Caco-2 (cell line): ENCODE results near the gene TEPSIN. TPM values are rescaled to one million over a fixed set of nuclear protein-coding genes. Genes with fewer than 3 reads are reported as not detected.

Experiments used
- BruUV-seq: library from RNA; stranded (reverse); fragments of 400-500 nt; replicated peaks from 2 replicates; lab custom pipeline; 2021; lab: Mats Ljungman, UMichigan
- CTCF ChIA-PET: fragments of 300-600 bp; sonication (Branson Sonifier 250); formaldehyde crosslinking; loops from one replicate; lab custom pipeline; 2022; ENCODE audit warnings: antibody characterized with exemption; lab: Charles Lee
- POLR2A ChIA-PET: fragments of 300-600 bp; sonication (Branson Sonifier 250); formaldehyde crosslinking; loops from one replicate; lab custom pipeline; 2022; ENCODE audit warnings: antibody characterized with exemption; lab: Charles Lee
- DNase-seq, 2 experiments: peaks; one replicate each; pipeline versions ENCODE4 v3.0.0 to v3.0.0-alpha.2; 2020 to 2022
- H3K27me3 ChIP-seq: replicated peaks from 2 replicates; pipeline ENCODE4 v1.6.0; 2011; ENCODE audit warnings: low read length; ENCODE audit not compliant: control insufficient read depth, insufficient read depth
- H3K36me3 ChIP-seq: 2 replicates; pipeline ENCODE4 v1.5.1; 2011; ENCODE audit warnings: low read length; ENCODE audit not compliant: control insufficient read depth, insufficient read depth
- H3K4me1 ChIP-seq: fragments of 250-450 bp; sonication (Bioruptor Pico); 2 replicates; pipeline ENCODE4 v1.5.1; 2020; ENCODE audit warnings: mild to moderate bottlenecking
- H3K4me3 ChIP-seq: 2 replicates; pipeline ENCODE4 v1.5.1; 2011; ENCODE audit warnings: low read depth, mild to moderate bottlenecking, control low read depth, low read length
- H3K9me3 ChIP-seq: fragments of 250-450 bp; sonication (Bioruptor Pico); 2 replicates; pipeline ENCODE4 v1.5.1; 2020; ENCODE audit warnings: mild to moderate bottlenecking, moderate library complexity
- H3K27ac Mint-ChIP-seq: one replicate; pipeline ENCODE4 v1.8.0; 2022; ENCODE audit warnings: mixed read lengths; ENCODE audit not compliant: unreplicated experiment
- H3K27me3 Mint-ChIP-seq: one replicate; pipeline ENCODE4 v1.8.0; 2022; ENCODE audit warnings: mixed read lengths; ENCODE audit not compliant: insufficient read depth, unreplicated experiment
- H3K36me3 Mint-ChIP-seq: one replicate; pipeline ENCODE4 v1.8.0; 2022; ENCODE audit warnings: mild to moderate bottlenecking, mixed read lengths; ENCODE audit not compliant: insufficient read depth, unreplicated experiment
- H3K4me1 Mint-ChIP-seq: one replicate; pipeline ENCODE4 v1.8.0; 2022; ENCODE audit warnings: low read depth, mixed read lengths; ENCODE audit not compliant: unreplicated experiment
- H3K4me3 Mint-ChIP-seq: one replicate; pipeline ENCODE4 v1.8.0; 2022; ENCODE audit warnings: mild to moderate bottlenecking, moderate library complexity, mixed read lengths; ENCODE audit not compliant: unreplicated experiment
- H3K9me3 Mint-ChIP-seq: one replicate; pipeline ENCODE4 v1.8.0; 2022; ENCODE audit warnings: mixed read lengths; ENCODE audit not compliant: unreplicated experiment
- CTCF ChIP-seq, 2 experiments: fragments of 200-600 bp in 1 of 2; IDR thresholded peaks; 1 replicate in 1 of 2; 2 replicates in 1 of 2; pipeline versions ENCODE4 v1.5.1 to v1.8.0; 2011 to 2022; ENCODE audit warnings: antibody characterized with exemption in 1 of 2, control low read depth in 1 of 2, inconsistent platforms in 1 of 2, low read depth in 1 of 2, low read length in 1 of 2, mild to moderate bottlenecking in 1 of 2, moderate library complexity in 1 of 2; ENCODE audit not compliant: insufficient read depth in 1 of 2, severe bottlenecking in 1 of 2, unreplicated experiment in 1 of 2
- intact Hi-C: fragments of 100-400 bp; cut with micrococcal nuclease; formaldehyde crosslinking; loops from one replicate; pipeline ENCODE4 v1.10.0; 2022; ENCODE audit not compliant: unreplicated experiment
- total RNA-seq: library from RNA; stranded (reverse); gene quantifications from 2 replicates; pipeline ENCODE4 v1.2.3, GENCODE V29; 2022

Gene TEPSIN
- total RNA-seq, 1 experiment from 2014 or later = 40.3 TPM

GRCh38 chr17:81249223-81250040 is 10.6 kb upstream of the TEPSIN start:
- no TSS peak for BruUV-seq
- Histone ChIP-seq H3K36me3 (peaks cover 3% of the 10 kb centered on the region; the same call in 1 of the 2 replicates), H3K4me1 (no peaks in the 10 kb centered on the region), H3K9me3 (peaks cover 6% of the 10 kb centered on the region; the same call in 1 of the 2 replicates), H3K27me3 (no peaks in the 10 kb centered on the region), H3K4me3 (no peak overlapping the region)
- no peak for TF ChIP-seq CTCF (IDR thresholded peaks at IDR 0.05; ENCODE audit: insufficient read depth in 1 of 2, low read depth in 1 of 2, low read length in 1 of 2, severe bottlenecking in 1 of 2, unreplicated experiment in 1 of 2)
- H3K4me1 Mint-ChIP-seq = no peaks in the 10 kb centered on the region
- ChIA-PET POLR2A (no interaction called here), CTCF (no interaction called here)
- no peak for DNase-seq
- no peaks in the 10 kb centered on the region for H3K27me3 Mint-ChIP-seq
- H3K36me3 Mint-ChIP-seq = peaks cover 77% of the 10 kb centered on the region
- H3K4me3 Mint-ChIP-seq = no peak overlapping the region
- intact Hi-C loops = no loop called here
- H3K9me3 Mint-ChIP-seq = no peaks in the 10 kb centered on the region
- H3K27ac Mint-ChIP-seq = no peak overlapping the region

- Histone ChIP-seq H3K36me3 (peaks cover 3% of the 10 kb centered on the region; the same call in 1 of the 2 replicates), H3K9me3 (peaks cover 6% of the 10 kb centered on the region; the same call in 1 of the 2 replicates), H3K4me1 (no peaks in the 10 kb centered on the region), H3K27me3 (no peaks in the 10 kb centered on the region), H3K4me3 (no peak overlapping the region)
- CTCF ChIA-PET = no interaction called here
- H3K9me3 Mint-ChIP-seq = no peaks in the 10 kb centered on the region
- H3K27ac Mint-ChIP-seq = no peak overlapping the region
- no TSS peak for BruUV-seq
- TF ChIP-seq CTCF (IDR thresholded peaks at IDR 0.05; ENCODE audit: insufficient read depth in 1 of 2, low read depth in 1 of 2, low read length in 1 of 2, severe bottlenecking in 1 of 2, unreplicated experiment in 1 of 2) = no peak
- intact Hi-C loops = no loop called here
- no peaks in the 10 kb centered on the region for H3K27me3 Mint-ChIP-seq
- DNase-seq = no peak
- POLR2A ChIA-PET = no interaction called here
- no peaks in the 10 kb centered on the region for H3K4me1 Mint-ChIP-seq
- peaks cover 83% of the 10 kb centered on the region for H3K36me3 Mint-ChIP-seq
- H3K4me3 Mint-ChIP-seq = no peak overlapping the region
Observed at GRCh38 chr17:81248649-81249048, 9.8 kb upstream of the TEPSIN start.

GRCh38 chr17:81247339-81247990 is 8.6 kb upstream of the TEPSIN start:
- Histone ChIP-seq H3K27me3 (no peaks in the 10 kb centered on the region), H3K9me3 (peaks cover 6% of the 10 kb centered on the region; the same call in 1 of the 2 replicates), H3K4me1 (no peaks in the 10 kb centered on the region), H3K36me3 (peaks cover 3% of the 10 kb centered on the region; the same call in 1 of the 2 replicates), H3K4me3 (no peak overlapping the region)
- Mint-ChIP-seq H3K36me3 (peaks cover 79% of the 10 kb centered on the region), H3K9me3 (no peaks in the 10 kb centered on the region), H3K27me3 (no peaks in the 10 kb centered on the region), H3K4me1 (peaks cover under 1% of the 10 kb centered on the region), H3K27ac (peak overlapping the region; percentile 36), H3K4me3 (no peak overlapping the region)
- POLR2A ChIA-PET = interaction anchor here (0.6 to 0.7 kb wide), 3 partner anchors 25 to 279 kb away, joined by 3 to 13 read pairs (median 3); partner anchors contain the start of gene CEP131
- no peak for DNase-seq
- intact Hi-C loops = no loop called here
- CTCF ChIA-PET = interaction anchor here (0.6 to 0.7 kb wide), 2 partner anchors 25 to 1506 kb away, joined by 3 read pairs; partner anchors contain the start of gene CEP131
- no peak for TF ChIP-seq CTCF (IDR thresholded peaks at IDR 0.05; ENCODE audit: insufficient read depth in 1 of 2, low read depth in 1 of 2, low read length in 1 of 2, severe bottlenecking in 1 of 2, unreplicated experiment in 1 of 2)
- BruUV-seq = no TSS peak
